Glutamatergic neuron (in vitro differentiated cells): ENCODE measurements around the gene RBP2. TPM values are rescaled to one million over a fixed set of nuclear protein-coding genes. Genes with fewer than 3 reads are reported as not detected.

ENCODE experiments used
- DNase-seq: peaks from one replicate; pipeline ENCODE4 v3.0.0; 2022
- H3K27ac Mint-ChIP-seq: one replicate; pipeline ENCODE4 v1.8.0; 2020; ENCODE audit warnings: mild to moderate bottlenecking, mixed read lengths, inconsistent platforms; ENCODE audit not compliant: unreplicated experiment
- H3K27me3 Mint-ChIP-seq: one replicate; pipeline ENCODE4 v1.8.0; 2020; ENCODE audit warnings: mild to moderate bottlenecking, moderate library complexity, mixed read lengths, inconsistent platforms; ENCODE audit not compliant: unreplicated experiment
- H3K36me3 Mint-ChIP-seq: one replicate; pipeline ENCODE4 v1.8.0; 2020; ENCODE audit warnings: mild to moderate bottlenecking, mixed read lengths, inconsistent platforms; ENCODE audit not compliant: unreplicated experiment
- H3K4me1 Mint-ChIP-seq: one replicate; pipeline ENCODE4 v1.8.0; 2020; ENCODE audit warnings: mild to moderate bottlenecking, low read depth, mixed read lengths, inconsistent platforms; ENCODE audit not compliant: unreplicated experiment
- H3K4me3 Mint-ChIP-seq: one replicate; pipeline ENCODE4 v1.8.0; 2020; ENCODE audit warnings: mild to moderate bottlenecking, mixed read lengths, inconsistent platforms; ENCODE audit not compliant: unreplicated experiment
- H3K9me3 Mint-ChIP-seq: one replicate; pipeline ENCODE4 v1.8.0; 2020; ENCODE audit warnings: mild to moderate bottlenecking, moderate library complexity, mixed read lengths, inconsistent platforms; ENCODE audit not compliant: unreplicated experiment
- total RNA-seq: library from RNA; stranded (reverse); fragmentation: NEBNext Ultra II Directional; extraction: Animal tissue kit (Norgen Biotek cat#: 25700); gene quantifications from one replicate; pipeline ENCODE4 v1.2.1, GENCODE V29; 2021; ENCODE audit not compliant: unreplicated experiment
- TF ChIP-seq, protein P1 (sequence below): fragments of 200-600 bp; sonication (generic); IDR thresholded peaks from one replicate; pipeline ENCODE4 v1.5.0; 2021; ENCODE audit not compliant: partially characterized antibody, unreplicated experiment

Gene RBP2
- total RNA-seq, 1 donor from 2014 or later: not detected

GRCh38 chr3:139518306-139518705 lies 42.0 kb upstream of the RBP2 start:
- Mint-ChIP-seq H3K27ac (no peak overlapping the region), H3K9me3 (peaks cover 6% of the 10 kb centered on the region), H3K4me3 (no peak overlapping the region), H3K27me3 (peaks cover 2% of the 10 kb centered on the region), H3K36me3 (peaks cover 13% of the 10 kb centered on the region), H3K4me1 (peaks cover 17% of the 10 kb centered on the region)
- TF ChIP-seq, protein P1, sequence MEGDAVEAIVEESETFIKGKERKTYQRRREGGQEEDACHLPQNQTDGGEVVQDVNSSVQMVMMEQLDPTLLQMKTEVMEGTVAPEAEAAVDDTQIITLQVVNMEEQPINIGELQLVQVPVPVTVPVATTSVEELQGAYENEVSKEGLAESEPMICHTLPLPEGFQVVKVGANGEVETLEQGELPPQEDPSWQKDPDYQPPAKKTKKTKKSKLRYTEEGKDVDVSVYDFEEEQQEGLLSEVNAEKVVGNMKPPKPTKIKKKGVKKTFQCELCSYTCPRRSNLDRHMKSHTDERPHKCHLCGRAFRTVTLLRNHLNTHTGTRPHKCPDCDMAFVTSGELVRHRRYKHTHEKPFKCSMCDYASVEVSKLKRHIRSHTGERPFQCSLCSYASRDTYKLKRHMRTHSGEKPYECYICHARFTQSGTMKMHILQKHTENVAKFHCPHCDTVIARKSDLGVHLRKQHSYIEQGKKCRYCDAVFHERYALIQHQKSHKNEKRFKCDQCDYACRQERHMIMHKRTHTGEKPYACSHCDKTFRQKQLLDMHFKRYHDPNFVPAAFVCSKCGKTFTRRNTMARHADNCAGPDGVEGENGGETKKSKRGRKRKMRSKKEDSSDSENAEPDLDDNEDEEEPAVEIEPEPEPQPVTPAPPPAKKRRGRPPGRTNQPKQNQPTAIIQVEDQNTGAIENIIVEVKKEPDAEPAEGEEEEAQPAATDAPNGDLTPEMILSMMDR: no peak
- no peak for DNase-seq

- Mint-ChIP-seq H3K36me3 (peaks cover 13% of the 10 kb centered on the region), H3K9me3 (peaks cover 6% of the 10 kb centered on the region), H3K4me3 (no peak overlapping the region), H3K27me3 (peaks cover 1% of the 10 kb centered on the region), H3K27ac (no peak overlapping the region), H3K4me1 (peaks cover 16% of the 10 kb centered on the region)
- DNase-seq: no peak
- TF ChIP-seq, protein P1: no peak
Measured at GRCh38 chr3:139517321-139518065, 41.2 kb upstream of the RBP2 start.

DNA sequence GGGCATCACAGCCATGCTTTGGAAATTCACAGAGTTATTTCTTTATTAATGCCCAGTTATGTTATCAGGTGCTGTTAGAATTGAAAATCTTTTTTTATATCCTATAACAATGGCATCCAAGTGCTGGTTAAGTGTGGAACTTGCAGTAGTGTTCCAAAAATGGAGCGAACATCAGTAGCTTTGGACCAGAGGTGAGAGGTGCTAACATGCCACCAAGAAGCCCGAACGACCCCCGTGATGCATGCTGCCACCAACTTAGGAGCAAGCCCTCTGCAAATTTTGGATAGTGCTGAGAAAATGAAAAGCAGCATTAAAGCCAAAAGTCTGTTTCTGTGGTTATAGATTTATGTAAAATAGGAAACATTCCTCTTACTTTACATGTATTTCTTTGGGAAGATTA lies 38.4 kb upstream of the RBP2 start:
- Mint-ChIP-seq H3K4me3 (no peak overlapping the region), H3K36me3 (peaks cover 13% of the 10 kb centered on the region), H3K9me3 (peaks cover 6% of the 10 kb centered on the region), H3K27ac (no peak overlapping the region), H3K4me1 (peaks cover 6% of the 10 kb centered on the region), H3K27me3 (no peaks in the 10 kb centered on the region)
- DNase-seq: no peak
- TF ChIP-seq, protein P1: no peak

DNA sequence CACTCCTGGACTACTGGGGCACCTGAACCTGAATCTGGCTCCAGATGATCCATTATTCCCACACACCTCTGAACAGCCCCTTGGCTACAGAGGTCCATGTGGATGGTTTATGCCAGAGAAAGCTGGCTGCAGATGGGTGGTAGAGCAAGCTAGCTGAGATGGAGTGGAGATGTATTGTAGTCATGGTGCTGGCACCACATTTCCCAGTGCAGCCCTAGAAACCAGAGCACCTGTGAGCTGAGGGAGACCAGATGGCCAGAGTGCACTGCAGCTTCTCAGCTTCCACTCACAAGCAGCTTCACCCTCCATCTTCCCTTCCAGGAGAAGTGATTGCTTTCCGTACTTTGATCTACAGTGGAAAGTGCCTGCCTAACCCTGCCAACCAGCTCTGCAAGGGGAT lies 33.3 kb upstream of the RBP2 start:
- DNase-seq: no peak

DNA sequence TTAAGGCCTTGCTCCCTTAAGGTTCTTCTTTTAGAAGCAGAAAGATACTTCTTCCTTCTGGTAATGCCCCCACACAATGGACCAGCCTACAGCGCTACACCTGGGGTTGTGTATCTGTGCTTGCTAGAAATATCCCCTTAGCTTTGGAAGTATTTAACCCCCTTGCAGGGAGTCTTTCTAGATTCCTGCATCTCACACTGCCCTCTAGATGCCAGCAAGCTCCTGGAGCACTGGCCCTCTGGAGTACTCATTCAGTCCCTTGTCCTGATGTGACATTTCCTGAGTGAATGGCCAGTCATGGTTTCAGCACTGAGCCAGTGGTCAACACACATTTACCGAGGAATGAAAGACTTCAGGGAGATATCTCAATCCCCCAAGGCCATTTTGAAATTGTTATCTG lies 30.4 kb upstream of the RBP2 start:
- TF ChIP-seq, protein P1: no peak
- Mint-ChIP-seq H3K27ac (no peak overlapping the region), H3K9me3 (peaks cover 4% of the 10 kb centered on the region), H3K36me3 (peaks cover 5% of the 10 kb centered on the region), H3K4me3 (no peak overlapping the region), H3K27me3 (no peaks in the 10 kb centered on the region), H3K4me1 (no peaks in the 10 kb centered on the region)
- no peak for DNase-seq

More for the DNA sequence above, 33.3 kb upstream of the RBP2 start:
- no peaks in the 10 kb centered on the region for H3K4me1 Mint-ChIP-seq
- no peak overlapping the region for H3K27ac Mint-ChIP-seq
- H3K27me3 Mint-ChIP-seq: no peaks in the 10 kb centered on the region
- TF ChIP-seq, protein P1: no peak
- H3K9me3 Mint-ChIP-seq: peaks cover 4% of the 10 kb centered on the region
- H3K4me3 Mint-ChIP-seq: no peak overlapping the region
- H3K36me3 Mint-ChIP-seq: peaks cover 5% of the 10 kb centered on the region
